Hepatic stellate cell (primary cell): ENCODE data around the gene MAPRE2.
"Not testable (repeated sequence)": the region's sequence is repeated elsewhere in the genome, so short reads cannot be mapped to it uniquely, and the experiment has no call there.

ENCODE experiments used
- DNase-seq: peaks from one replicate; pipeline ENCODE4 v3.0.0; 2011; ENCODE audit warnings: low spot score

The MAPRE2 gene

DNA sequence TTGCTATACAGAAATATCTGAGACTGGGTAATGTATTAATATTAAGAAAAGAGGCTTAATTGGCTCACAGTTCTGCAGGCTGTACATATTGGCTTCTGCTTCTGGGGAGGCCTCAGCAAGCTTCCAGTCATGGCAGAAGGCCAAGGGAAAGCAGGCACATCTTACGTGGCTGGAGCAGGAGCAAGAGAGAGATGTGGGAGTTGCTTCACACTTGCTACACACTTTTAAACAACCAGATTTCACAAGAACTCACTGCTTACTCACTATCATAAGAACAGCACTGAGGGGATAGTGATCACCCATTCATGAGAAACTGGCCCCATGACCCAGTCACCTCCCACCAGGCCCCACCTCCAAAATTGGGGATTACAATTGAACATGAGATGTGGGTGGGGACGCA, 50.6 kb downstream of the MAPRE2 start:
- DNase-seq = no peak

DNA sequence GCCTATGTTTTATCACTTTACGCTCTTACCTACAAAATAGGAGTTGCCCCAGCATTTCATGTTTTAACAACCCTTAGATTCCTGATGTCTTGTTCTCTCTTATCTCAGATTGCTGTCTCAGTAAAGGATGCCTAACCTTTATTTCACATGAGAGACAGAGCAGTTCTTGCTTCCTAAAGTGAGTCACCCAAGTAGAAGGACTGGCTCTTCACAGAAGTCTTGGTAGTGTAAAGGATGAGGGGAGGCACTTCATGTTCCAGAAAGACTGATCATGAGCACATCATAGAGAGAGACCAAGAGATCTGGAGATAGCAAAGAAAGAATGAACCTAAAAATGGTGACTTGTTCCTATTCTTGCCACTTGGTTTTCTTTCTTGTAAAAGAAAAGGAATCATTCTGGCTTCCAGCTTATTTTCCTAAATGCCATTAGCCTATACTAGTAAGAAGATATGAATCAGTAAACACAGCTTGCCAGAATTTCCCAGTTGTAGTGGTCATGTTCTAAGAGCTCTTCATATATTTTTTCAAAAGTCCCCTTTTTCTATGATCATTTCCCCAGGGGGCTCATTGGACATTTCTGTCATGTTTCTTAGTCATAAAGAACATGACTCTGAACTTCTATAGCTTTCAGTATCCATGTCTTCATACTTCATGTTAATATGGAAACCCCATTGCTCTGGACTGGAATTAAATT, 54.9 kb downstream of the MAPRE2 start:
- no peak for DNase-seq

DNA sequence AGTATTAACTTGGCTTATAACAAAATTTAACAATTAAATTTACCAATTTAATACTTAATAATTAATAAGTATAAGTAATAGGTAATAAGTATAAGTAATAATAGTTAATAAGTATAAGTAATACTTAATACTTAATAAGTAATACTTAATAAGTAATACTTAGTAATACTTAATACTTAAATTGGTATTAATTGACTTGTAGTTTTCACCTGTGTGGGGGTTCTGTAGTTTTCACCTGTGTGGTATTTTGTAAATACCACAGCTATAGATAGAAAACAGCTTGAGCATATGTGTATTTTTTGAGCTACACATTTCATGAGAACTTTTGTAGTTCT, 55.4 kb downstream of the MAPRE2 start:
- no peak for DNase-seq

DNA sequence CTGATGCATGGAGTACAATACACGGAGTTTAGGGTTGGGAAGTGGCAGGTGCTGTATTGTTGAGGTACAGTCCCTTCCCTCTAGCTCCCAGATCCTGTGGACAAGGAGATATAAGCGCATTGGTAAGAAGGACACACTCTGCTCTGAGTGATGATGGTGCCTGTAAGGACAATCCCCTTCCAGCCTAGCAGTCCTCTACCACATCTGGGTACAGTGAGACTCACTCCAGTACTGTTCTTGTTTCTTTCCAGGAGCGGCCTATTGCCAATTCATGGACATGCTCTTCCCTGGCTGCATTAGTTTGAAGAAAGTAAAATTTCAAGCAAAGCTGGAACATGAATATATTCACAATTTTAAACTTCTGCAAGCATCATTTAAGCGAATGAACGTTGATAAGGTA, 56.0 kb downstream of the MAPRE2 start:
- DNase-seq = no peak

DNA sequence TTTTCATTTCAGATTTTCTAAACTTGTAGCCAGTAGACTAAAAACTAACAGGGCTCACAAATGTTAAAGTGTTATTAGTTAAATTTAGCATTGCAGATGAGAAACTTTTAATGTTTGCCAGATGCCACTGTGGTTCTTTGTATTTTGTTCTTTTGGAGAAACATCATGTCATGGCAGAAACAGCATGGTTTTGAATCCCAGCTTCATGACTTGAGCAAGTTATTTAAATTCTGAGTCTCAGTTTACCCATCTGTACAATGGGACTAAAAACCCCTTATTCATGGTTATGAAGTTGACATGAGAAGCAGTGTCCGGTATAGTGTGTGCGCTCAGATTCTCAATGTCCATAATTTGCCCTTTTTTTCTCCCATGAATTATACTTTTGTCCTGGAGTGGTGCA, 56.5 kb downstream of the MAPRE2 start:
- DNase-seq = no peak

- no peak for DNase-seq
Measured at GRCh38 chr18:35099911-35100310, 58.7 kb downstream of the MAPRE2 start.

DNA sequence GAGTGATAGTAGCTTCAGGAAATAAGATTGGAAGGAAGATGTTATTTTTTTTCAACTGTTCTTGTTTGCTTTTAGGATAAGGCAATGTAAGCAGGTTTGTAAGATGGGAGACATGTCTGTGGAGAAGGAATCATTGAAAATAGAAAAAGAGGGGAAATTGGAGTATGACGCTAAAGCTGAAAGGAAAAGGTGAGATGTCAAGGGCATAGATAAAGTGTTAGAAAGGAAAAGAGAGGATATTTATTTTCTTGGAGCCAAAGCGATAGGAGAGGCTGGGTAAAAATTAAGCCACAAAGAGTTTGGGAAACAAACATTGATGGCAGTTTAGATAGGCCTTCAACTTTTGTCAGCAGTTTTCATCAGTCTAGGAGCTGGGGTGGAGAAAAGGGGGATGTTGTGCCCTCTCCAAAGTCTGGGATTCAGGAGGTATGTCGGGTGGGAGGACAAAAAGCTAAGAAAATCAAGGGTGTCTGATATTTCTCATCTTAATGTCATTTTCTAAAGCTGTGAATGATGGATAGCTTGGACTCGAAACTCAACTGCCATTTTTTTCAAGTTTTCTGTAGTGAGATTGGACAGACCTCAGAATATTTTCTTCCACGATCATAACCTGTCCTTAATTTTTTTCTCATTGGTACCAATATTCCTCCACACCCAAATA, 63.3 kb downstream of the MAPRE2 start:
- no peak for DNase-seq

- no peak for DNase-seq
Measured at GRCh38 chr18:35106013-35106844, 65.0 kb downstream of the MAPRE2 start.

DNA sequence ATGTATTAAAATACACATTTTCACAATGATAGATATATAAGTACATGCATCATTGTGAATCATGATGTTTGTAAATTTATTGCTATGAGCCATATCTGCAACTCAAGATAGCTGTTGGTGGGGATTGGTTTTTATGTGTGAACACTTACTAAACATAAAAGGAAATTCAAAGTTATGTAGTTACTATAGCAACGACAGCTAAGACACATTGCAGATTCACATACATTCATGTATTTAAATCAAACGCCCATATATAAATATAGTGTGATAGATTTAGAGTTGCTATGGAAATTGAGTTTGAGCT, 65.6 kb downstream of the MAPRE2 start:
- no peak for DNase-seq

- no peak for DNase-seq
Measured at GRCh38 chr18:35107216-35107615, 66.0 kb downstream of the MAPRE2 start.

DNA sequence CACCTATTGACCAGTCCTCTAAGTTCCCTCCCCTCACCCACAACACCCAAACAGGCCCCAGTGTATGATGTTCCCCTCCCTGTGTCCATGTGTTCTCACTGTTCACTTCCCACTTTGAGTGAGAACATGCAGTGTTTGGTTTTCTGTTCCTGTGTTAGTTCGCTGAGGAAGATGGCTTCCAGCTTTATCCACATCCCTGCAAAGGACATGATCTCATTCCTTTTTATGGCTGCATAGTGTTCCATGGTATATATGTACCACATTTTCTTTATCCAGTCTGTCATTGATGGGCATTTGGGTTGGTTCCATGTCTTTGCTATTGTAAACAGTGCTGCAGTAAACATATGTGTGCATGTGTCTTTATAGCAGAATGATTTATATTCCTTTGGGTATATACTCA, 66.9 kb downstream of the MAPRE2 start:
- not testable (repeated sequence) for DNase-seq

DNA sequence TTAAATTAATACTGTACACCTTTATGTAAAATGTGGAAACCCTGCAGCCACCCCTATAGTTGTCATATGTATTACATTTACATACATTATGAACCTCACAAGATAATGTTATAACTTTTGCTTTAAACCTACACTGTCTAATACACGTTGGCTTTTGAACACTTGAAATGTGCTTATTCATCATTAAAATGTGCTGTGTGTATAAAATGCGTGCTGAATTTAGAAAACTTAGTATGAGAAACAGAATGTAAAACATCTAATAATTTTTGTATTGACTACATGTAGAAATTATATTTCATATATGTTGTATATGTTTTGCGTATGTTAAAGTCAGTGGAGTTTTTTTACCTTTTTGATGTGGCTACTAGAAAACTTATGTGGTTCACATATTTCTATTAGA, 68.8 kb downstream of the MAPRE2 start:
- DNase-seq = no peak

DNA sequence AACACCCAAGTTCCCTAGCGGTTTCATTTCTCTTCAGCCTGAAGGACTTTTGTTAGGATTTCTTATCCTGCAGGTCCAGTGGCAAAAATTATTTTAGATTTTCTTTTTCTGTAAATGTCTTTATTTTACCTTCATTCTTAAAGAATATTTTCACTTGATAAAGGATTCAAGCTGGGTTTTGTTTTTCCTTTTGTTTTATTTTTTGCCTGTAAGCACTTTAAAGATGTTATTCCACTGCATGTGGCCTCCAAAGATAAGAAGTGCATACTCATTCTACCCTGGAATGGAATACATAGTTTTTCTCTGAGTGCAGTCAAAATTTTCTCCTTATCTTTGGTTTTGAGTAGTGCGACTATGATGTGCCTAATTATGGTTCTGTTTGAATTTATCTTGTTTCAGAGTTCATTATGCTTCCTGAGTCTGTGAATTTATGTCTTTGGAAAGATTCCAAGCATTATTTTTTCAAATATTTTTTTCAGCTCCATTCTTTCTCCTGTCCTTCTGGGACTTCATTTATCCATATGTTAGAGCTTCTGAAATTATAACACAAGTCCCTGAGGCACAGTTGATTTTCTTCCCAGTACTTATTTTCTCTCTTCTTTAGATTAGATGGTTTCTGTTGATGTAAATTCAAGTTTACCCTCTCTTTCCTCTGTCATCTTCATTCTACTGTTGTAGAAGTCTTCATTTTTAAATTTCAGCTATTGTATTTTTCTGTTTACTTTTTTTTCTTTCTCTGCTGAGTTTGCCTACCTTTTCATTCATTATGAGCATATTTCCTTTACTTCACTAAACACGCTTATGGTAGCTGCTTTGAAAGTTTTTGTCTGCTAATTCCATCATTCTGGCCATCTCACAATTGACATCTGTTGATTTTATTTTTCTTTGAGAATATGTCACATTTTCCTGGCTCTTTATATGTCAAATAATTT, 69.6 kb downstream of the MAPRE2 start:
- DNase-seq = no peak

DNA sequence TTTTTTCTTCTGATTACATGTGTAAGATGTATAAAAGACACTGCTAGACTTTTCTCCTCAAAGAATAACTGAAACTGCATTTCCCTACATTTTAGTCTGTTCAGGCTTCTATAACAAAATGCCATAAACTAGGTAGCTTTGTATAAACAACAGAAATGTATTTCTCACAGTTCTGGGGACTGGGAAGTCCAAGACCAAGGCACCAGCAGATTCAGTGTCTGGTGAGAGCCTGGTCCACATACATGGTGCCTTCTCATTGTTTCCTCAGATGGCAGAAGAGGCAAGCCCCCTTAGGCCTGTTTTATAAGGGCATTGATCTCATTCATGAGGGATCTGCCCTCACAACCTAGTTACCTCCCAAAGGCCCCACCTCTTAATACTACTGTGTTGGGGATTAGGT, 71.5 kb downstream of the MAPRE2 start:
- no peak for DNase-seq

DNA sequence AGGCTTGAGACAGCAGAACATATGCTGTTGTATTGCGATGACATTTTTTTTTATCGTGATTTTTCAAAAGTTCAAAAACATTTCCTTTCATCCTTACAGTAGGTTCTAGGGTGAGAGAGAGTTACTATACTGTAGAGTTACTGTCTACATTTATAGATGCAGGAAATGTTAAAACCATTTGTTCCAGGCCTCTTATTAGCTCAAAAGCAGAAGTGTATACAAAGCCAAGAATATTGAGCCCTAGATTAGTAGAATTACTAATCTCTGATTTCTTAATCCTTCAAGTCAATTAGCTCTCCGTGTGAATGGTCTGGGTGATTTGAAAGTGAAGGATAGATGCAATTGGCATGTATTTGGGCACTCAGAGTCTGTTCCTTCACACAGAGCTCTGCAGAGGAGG, 73.1 kb downstream of the MAPRE2 start:
- no peak for DNase-seq

DNA sequence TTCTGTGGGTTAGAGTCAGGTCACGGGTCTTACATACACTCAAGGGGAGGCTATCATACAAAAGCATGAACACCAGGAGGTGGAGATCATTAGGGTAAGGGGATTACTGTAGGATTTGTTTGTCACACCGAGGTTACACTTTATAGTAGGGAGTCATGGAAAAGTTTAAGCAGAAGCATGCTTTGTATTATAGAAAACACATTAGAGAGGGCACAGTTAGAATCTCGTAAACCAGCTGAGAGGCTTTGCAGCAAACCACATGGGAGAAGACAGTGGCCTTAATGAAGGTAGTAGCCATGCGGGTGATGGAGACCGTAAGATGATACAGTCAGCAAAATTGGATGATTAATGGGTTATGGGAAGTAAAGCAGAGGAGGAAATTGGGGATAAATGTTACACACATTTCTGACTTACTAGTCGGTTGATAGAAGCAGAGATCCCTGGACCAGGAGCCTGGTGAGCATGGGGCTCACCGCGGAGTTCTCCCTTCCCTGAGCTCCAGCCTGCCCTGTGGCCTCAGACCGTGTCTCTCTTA, 75.6 kb downstream of the MAPRE2 start:
- no peak for DNase-seq

- DNase-seq = no peak
Measured at GRCh38 chr18:35117372-35117771, 76.2 kb downstream of the MAPRE2 start.

GRCh38 chr18:35117951-35118411, 76.8 kb downstream of the MAPRE2 start:
- DNase-seq = peak; percentile 57

GRCh38 chr18:35118641-35119040, 77.4 kb downstream of the MAPRE2 start:
- DNase-seq = no peak

- no peak for DNase-seq
Measured at GRCh38 chr18:35121038-35121437, 79.8 kb downstream of the MAPRE2 start.

- DNase-seq = no peak
Measured at GRCh38 chr18:35121531-35121930, 80.3 kb downstream of the MAPRE2 start.
